ENCODE results near the gene ANO4.

Gene ANO4

GRCh38 chr12:101042211-101042610 lies 247.6 kb downstream of the ANO4 start:
- no peak for TF ChIP-seq CTCF (IDR thresholded peaks at IDR 0.05)

DNA sequence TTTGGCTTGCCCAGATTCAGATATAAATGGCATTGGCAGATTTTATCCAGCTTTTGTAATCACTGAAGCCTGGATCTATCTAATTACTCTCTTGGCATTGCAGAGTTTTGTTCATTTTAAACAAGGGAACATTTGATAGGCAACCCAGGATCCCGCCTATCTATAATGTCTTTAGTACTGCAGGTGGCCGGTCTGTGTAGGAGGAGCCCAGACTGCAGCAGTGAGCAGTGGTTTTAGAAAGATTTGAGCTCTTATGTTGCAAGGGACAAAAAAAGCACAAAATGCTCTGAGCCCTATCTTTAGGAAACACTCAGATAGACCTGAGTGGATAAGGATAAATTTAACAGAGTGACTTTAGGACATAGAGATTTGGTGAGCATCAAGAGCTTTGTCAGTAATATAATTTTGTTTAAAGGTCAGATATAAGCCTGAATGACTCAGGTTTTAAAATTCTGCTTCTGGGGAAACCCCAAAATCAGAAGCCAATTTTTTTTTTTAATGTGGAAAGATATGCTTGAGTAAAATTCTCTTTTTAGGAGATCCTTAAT lies 250.0 kb downstream of the ANO4 start:
- no peak for TF ChIP-seq CTCF (IDR thresholded peaks at IDR 0.05)

DNA sequence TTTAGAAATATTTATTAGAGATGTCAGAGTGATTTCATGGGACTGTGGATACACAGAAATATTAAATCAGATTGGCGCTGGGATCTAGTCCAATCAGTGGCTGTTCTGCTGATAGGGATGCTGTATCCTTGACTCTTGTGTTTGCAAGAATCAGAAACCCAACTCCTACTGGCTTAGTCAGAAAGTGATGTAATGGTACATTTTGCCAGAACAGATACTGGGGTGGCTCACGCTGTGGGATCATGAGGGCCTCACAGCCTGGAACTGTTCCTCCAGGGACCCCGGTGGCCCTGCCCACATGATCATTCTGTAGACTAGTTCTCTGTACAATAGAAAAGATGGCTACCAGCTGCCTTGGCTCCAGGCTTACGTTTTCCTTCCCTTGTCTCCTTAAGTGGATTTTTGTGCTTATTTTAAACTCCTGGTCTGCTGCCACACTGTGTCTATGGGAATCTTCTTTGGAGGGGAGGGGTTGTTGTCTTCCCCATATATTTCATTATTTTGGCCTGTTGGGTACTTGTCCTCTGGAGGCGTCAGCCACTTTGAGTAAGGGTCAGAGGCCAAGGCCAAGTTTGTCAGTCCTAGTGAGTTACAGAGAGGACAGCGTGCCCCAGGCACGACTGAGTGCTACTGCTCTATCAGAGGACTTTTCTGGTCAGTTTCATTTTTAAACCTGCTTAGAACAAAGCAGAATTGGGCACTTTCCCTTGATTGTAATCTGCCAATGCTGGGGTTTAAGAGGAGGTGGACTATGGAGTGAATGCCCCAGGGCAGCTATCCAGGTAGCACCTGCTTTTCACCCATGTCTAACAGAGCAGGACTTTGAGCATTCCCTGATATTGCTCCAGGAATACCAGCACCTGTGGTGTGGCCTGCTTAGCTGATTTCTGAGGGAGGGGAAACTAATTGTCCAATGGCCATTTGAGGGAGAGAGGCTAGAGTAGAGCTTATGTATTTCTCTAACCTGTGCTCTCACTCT lies 251.2 kb downstream of the ANO4 start:
- TF ChIP-seq CTCF (IDR thresholded peaks at IDR 0.05), result no peak

GRCh38 chr12:101047652-101048051 lies 253.1 kb downstream of the ANO4 start:
- no peak for TF ChIP-seq CTCF (IDR thresholded peaks at IDR 0.05)

DNA sequence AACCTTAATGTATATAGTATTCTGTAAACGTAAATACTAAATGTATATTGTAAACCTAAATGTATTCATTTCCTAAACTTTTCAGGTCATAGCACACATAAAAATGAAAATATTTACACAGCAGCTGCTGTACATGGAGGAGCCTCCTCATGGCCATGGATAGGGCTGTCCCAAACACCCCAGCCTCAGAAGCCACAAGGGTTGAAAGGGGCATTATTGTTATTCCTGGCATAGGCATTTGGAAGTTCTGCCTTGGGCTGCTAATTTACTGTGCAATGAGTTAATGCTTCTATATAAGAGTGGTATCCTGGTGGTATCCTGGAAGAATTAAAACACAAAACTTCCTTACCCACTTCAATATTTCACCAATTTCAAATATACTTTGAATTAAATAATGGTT lies 256.1 kb downstream of the ANO4 start:
- no peak for TF ChIP-seq CTCF (IDR thresholded peaks at IDR 0.05)

- TF ChIP-seq CTCF (IDR thresholded peaks at IDR 0.05), result no peak
These were observed 256.6 kb downstream of the ANO4 start for GRCh38 chr12:101051151-101051550.

GRCh38 chr12:101051901-101052550 lies 257.4 kb downstream of the ANO4 start:
- TF ChIP-seq CTCF (IDR thresholded peaks at IDR 0.05), result no peak

Data from LNCAP (cell line).